Measurements from ENCODE around the gene NNMT.

Gene NNMT

GRCh38 chr11:114287154-114287553 lies 9.0 kb upstream of the NNMT start:
- Histone ChIP-seq H3K4me3 (ENCODE audit: low read depth, low read length) (no peak overlapping the region), H3K27me3 (ENCODE audit: insufficient read depth, low read depth, severe bottlenecking) (no peaks in the 10 kb centered on the region), H3K27ac (no peak overlapping the region), H3K9me3 (ENCODE audit: severe bottlenecking) (no peaks in the 10 kb centered on the region), H3K36me3 (no peaks in the 10 kb centered on the region)
- TF ChIP-seq, protein P1, sequence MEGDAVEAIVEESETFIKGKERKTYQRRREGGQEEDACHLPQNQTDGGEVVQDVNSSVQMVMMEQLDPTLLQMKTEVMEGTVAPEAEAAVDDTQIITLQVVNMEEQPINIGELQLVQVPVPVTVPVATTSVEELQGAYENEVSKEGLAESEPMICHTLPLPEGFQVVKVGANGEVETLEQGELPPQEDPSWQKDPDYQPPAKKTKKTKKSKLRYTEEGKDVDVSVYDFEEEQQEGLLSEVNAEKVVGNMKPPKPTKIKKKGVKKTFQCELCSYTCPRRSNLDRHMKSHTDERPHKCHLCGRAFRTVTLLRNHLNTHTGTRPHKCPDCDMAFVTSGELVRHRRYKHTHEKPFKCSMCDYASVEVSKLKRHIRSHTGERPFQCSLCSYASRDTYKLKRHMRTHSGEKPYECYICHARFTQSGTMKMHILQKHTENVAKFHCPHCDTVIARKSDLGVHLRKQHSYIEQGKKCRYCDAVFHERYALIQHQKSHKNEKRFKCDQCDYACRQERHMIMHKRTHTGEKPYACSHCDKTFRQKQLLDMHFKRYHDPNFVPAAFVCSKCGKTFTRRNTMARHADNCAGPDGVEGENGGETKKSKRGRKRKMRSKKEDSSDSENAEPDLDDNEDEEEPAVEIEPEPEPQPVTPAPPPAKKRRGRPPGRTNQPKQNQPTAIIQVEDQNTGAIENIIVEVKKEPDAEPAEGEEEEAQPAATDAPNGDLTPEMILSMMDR (IDR thresholded peaks at IDR 0.05; ENCODE audit: low read depth, low read length), result no peak
- DNase-seq, result no peak

DNA sequence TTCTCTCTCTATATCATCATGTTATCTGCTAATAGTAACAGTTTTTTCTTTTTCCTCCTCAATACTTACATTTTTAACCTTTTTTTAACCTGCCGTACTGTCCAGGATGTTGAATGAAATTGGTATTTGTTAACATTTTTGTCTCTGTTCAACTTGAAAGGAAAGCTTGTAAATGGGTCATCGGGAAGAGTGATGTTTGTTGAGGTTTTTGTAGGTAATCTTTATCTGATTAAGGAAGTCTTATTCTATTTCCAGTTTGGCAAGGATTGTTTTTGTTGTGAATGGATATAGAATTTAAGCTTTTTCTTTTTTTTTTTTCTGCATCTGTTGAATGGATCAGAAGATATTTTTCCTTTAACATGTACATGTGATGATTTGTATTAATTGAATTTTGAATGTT lies 8.1 kb upstream of the NNMT start:
- TF ChIP-seq, protein P1 (IDR thresholded peaks at IDR 0.05; ENCODE audit: low read depth, low read length), result no peak
- DNase-seq, result no peak
- H3K27ac ChIP-seq, result no peak overlapping the region

DNA sequence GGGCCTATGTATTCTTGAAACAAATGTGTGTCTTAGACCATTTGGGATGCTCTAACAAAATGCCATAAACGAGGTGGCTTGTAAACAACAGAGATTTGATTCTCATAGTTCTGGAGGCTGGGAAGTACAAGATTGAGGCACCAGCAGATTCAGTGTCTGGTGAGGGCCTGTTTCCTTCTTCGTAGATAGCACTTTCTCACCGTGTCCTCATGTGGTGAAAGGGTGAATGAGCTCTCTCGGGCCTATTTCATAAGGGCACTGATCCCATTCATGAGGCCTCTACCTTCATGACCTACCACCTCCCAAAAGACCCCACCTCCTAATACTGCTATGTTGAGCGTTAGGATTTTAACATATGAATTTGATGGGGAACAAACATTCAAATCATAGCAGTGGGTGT lies 6.4 kb upstream of the NNMT start:
- TF ChIP-seq, protein P1 (IDR thresholded peaks at IDR 0.05; ENCODE audit: low read depth, low read length), result no peak
- Histone ChIP-seq H3K9me3 (ENCODE audit: severe bottlenecking) (no peaks in the 10 kb centered on the region), H3K36me3 (no peaks in the 10 kb centered on the region), H3K27me3 (ENCODE audit: insufficient read depth, low read depth, severe bottlenecking) (no peaks in the 10 kb centered on the region), H3K27ac (no peak overlapping the region), H3K4me3 (ENCODE audit: low read depth, low read length) (no peak overlapping the region)
- DNase-seq, result no peak

More for the DNA sequence above, 8.1 kb upstream of the NNMT start:
- no peaks in the 10 kb centered on the region for H3K27me3 ChIP-seq (ENCODE audit: insufficient read depth, low read depth, severe bottlenecking)
- H3K4me3 ChIP-seq (ENCODE audit: low read depth, low read length), result no peak overlapping the region
- no peaks in the 10 kb centered on the region for H3K9me3 ChIP-seq (ENCODE audit: severe bottlenecking)
- no peaks in the 10 kb centered on the region for H3K36me3 ChIP-seq

GRCh38 chr11:114290503-114291235 lies 5.5 kb upstream of the NNMT start:
- no peaks in the 10 kb centered on the region for H3K27me3 ChIP-seq (ENCODE audit: insufficient read depth, low read depth, severe bottlenecking)
- no peaks in the 10 kb centered on the region for H3K9me3 ChIP-seq (ENCODE audit: severe bottlenecking)
- no peaks in the 10 kb centered on the region for H3K36me3 ChIP-seq
- TF ChIP-seq, protein P1 (IDR thresholded peaks at IDR 0.05; ENCODE audit: low read depth, low read length), result no peak
- H3K27ac ChIP-seq, result no peak overlapping the region
- H3K4me3 ChIP-seq (ENCODE audit: low read depth, low read length), result no peak overlapping the region
- no peak for DNase-seq

DNA sequence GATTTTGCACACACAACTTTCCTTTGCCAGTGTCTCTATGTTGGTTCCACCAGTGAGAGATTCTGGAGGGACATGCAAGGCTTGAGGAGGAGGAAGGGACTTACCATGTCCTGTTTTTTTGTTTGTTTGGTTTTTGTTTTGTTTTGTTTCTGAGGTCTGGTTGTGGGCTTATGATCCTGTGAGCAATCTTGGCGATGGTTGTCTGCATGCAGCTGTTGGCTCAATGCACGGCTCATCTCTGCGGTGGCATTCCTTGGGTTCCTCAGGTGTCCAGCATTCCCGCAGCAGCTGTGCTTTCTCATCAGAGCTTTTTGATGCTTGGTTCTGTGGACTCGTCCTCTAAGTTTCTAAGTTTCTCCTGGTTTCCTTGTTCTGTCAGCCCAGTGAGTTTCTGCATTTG lies 4.8 kb upstream of the NNMT start:
- Histone ChIP-seq H3K36me3 (no peaks in the 10 kb centered on the region), H3K27ac (no peak overlapping the region)

More for the DNA sequence above, 4.8 kb upstream of the NNMT start:
- H3K27me3 ChIP-seq (ENCODE audit: insufficient read depth, low read depth, severe bottlenecking), result no peaks in the 10 kb centered on the region
- no peak overlapping the region for H3K4me3 ChIP-seq (ENCODE audit: low read depth, low read length)
- TF ChIP-seq, protein P1 (IDR thresholded peaks at IDR 0.05; ENCODE audit: low read depth, low read length), result no peak
- no peak for DNase-seq
- H3K9me3 ChIP-seq (ENCODE audit: severe bottlenecking), result no peaks in the 10 kb centered on the region

Data from WERI-Rb-1 (cell line).